GM10266 (cell line): Measurements from ENCODE around the gene ADCY7.
"Not testable (repeated sequence)": the region's sequence is repeated elsewhere in the genome, so short reads cannot be mapped to it uniquely, and the experiment has no call there.

Source experiments
- DNase-seq: peaks from one replicate; pipeline ENCODE4 v3.0.0; 2012; ENCODE audit errors: extremely low spot score
- CTCF ChIP-seq: IDR thresholded peaks from 2 replicates; pipeline ENCODE4 v1.5.1; 2012; ENCODE audit warnings: mild to moderate bottlenecking, low read depth; ENCODE audit not compliant: control insufficient read depth, insufficient read depth; ENCODE audit errors: missing control alignments

ADCY7 gene

GRCh38 chr16:50234771-50235556, 31.4 kb upstream of the ADCY7 start:
- DNase-seq: no peak
- TF ChIP-seq CTCF: no peak

DNA sequence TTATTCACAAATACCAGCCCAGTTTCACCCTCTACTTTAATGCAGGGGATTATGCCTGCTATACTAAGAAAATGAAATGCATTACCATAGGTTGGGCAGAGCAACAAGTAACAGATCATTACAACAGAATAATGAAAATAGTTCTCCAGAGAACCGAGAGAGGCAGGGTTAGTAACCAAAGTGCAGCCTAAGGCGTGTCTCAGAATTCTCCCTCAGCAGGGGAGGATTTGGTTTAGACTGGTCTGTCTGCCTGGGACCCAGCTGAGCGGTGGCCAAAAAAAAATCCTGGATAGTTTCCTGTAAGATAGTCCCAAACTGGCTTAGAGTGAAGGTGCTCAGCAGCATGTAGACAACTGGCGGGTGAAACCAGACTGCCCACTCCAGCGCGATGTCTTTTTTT, 30.8 kb upstream of the ADCY7 start:
- no peak for DNase-seq
- TF ChIP-seq CTCF: no peak

- no peak for TF ChIP-seq CTCF
- DNase-seq: no peak
Measured at GRCh38 chr16:50238314-50238713, 28.0 kb upstream of the ADCY7 start.

GRCh38 chr16:50238868-50239301, 27.5 kb upstream of the ADCY7 start:
- no peak for TF ChIP-seq CTCF
- no peak for DNase-seq

DNA sequence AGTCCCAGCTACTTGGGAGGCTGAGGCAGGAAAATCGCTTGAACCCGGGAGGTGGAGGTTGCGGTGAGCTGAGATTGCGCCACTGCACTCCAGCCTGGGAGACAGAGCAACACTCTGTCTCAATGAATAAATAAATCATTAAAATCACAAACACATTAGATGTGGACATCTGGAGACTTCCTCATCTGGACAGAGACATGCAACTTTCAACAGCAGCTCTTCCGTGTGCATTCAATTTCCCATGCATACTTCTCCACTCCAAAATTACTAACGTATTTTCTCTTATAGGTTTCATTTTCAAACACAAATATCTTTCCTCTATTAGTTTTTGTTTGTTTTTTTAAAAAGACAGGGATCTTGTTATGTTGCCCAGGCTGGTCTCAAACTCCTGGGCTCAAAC, 23.3 kb upstream of the ADCY7 start:
- DNase-seq: not testable (repeated sequence)

DNA sequence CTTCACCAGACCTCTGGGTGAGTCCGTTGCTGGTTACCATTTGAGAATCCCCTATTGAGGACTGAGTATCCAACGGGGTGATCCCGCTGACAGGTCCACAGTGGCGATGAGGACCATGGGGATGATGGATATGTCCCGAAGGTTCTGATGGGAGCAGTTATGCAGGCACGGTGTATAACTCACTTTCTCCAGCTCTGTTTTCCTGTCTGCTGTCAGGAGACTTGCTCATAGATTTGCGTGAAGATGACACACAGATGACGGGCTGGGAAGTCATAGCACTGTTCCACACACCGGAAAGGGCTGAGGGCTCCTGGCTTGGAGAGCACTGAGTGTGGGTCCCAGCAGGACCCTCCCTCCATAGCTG, 22.2 kb upstream of the ADCY7 start:
- no peak for DNase-seq

DNA sequence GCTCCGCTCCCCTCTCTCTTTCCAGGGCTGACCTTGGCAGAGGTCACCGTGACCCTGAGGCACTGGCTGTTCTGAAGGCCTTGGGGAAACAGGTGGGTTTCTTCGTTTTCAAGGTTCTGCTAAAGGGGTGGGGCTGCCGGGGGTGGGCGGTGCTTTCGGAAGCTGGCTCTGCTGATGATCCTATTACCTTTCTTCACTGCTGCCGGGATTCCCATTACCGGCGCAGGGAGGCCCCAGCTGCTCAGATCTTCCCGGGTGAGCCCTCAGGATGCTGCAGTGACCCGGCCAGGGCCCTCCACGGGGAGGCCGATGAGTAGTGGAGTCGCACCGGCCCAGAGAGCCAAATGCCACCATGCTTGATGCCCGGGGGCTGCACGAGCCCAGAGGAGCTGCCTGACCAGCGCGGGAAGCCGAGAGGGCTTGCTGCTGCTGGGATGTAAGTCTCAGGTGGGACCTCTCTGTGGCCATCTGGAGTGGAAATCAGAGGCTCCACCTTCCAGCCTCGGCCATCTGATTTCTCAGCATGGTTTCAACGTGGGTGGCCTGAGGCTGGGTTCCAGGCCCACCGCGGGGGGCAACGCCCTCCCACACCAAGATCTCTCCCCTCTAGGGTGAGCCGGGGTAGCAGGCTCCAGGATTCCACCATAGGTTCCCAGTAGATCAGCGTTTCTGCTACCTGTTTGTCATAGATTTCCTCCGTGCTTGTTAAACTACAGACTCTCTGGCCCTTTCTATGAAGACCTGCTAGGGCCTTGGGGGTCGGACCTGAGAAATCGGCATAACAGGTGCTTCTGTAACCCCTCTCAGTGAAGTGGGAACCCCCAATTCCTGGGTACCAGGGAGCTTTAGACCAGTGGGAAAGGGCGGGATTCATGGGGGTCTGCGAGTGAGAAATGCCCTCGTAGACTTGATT, 21.6 kb upstream of the ADCY7 start:
- no peak for DNase-seq
- TF ChIP-seq CTCF: no peak

More for the DNA sequence above, 22.2 kb upstream of the ADCY7 start:
- no peak for TF ChIP-seq CTCF
